Measurements from ENCODE around the gene MXD1. TPM values are rescaled to one million over a fixed set of nuclear protein-coding genes. Genes with fewer than 3 reads are reported as not detected.
A peak's percentile ranks its signal among the peaks of the same experiment; 100 is the strongest.

MXD1 gene
- total and polyA plus RNA-seq, 2 of the 4 experiments (the other 2 are of a cell fraction): 2.0 to 3.7 TPM

DNA sequence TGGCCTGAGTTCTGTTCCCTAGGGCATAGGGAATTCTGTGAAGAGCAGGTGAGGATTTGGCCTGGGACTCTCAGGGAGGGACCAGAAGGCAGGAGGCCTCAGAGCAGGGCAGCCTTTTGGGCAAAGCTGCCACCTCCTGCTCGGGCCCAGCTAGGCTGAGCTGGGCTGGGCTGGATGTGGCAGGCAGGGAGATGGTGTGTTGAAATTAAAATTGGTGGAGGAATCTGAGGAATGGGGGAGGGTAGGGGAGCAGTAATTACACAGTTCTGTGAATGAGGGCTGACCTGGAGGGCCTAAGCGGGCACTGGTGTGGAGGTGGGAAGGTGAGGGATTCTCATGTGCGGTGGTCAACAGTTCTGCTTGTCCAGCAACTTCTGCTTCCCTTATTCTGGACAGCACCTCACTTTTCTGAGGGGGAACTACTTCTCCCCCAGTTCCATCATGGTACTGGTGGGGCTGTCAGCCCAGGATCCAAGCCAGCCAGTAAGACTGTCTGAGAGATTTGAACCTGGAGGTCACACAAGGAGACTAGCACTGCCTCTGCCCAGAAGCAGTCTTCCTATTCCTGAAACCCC lies 68.6 kb downstream of the MXD1 start:
- Histone ChIP-seq H4K20me1 (ENCODE audit: insufficient read depth, low read length) (no peaks in the 10 kb centered on the region), H3K9me3 (ENCODE audit: control insufficient read depth, insufficient read depth, low read length) (no peaks in the 10 kb centered on the region), H2AK5ac (ENCODE audit: low read depth, low read length) (no peak overlapping the region; the same call in 1 of the 2 replicates), H2BK20ac (ENCODE audit: low read depth, low read length) (0 out of 2 replicates have a peak overlapping the region, but pooled peaks have one; percentile 14), H2BK120ac (ENCODE audit: low read depth, low read length) (no peak overlapping the region), H3K79me1 (ENCODE audit: low read depth in 1 of 2, low read length in 2 of 2) (no peaks in the 10 kb centered on the region), H4K91ac (ENCODE audit: insufficient read depth, low read depth, low read length) (0 out of 2 replicates have a peak overlapping the region, but pooled peaks have one; percentile 22), H3K36me3 (ENCODE audit: control insufficient read depth, insufficient read depth, low read length) (no peaks in the 10 kb centered on the region), H2AK9ac (replicated peaks; ENCODE audit: low read depth, low read length, poor library complexity) (no peak overlapping the region), H3K56ac (ENCODE audit: extremely low read depth, insufficient read depth, low read length) (no peak overlapping the region), H3K4me2 (ENCODE audit: low read depth, low read length) (no peak overlapping the region), H3K27ac (ENCODE audit: insufficient read depth, low read length) (no peak overlapping the region), H2AFZ (replicated peaks; ENCODE audit: low read length, poor library complexity) (no peak overlapping the region), H4K8ac (ENCODE audit: low read depth in 2 of 2, low read length in 2 of 2) (no peak overlapping the region), H3K18ac (ENCODE audit: low read depth, low read length) (no peak overlapping the region), H3K27me3 (ENCODE audit: control insufficient read depth, insufficient read depth, low read length) (no peaks in the 10 kb centered on the region), H3K23ac (ENCODE audit: low read depth, low read length) (no peak overlapping the region), H3K4me1 (ENCODE audit: control insufficient read depth, insufficient read depth, low read length) (peaks cover 2% of the 10 kb centered on the region; the same call in 1 of the 2 replicates), H3K9ac (ENCODE audit: low read depth, low read length) (no peak overlapping the region), H3K4ac (ENCODE audit: low read depth, low read length) (no peak overlapping the region), H3K9me1 (ENCODE audit: insufficient read depth, low read length) (peaks cover 8% of the 10 kb centered on the region; the same call in 1 of the 2 replicates), H3K14ac (replicated peaks; ENCODE audit: low read depth, low read length) (no peak overlapping the region), H3K4me3 (ENCODE audit: insufficient read depth, low read depth, low read length) (no peak overlapping the region), H2BK15ac (ENCODE audit: low read depth, low read length) (no peak overlapping the region), H2BK5ac (ENCODE audit: low read depth, low read length, poor library complexity, severe bottlenecking) (no peak overlapping the region), H4K5ac (ENCODE audit: low read depth, low read length) (no peak overlapping the region)
- intact Hi-C loops (cut with micrococcal nuclease): no loop called here
- CTCF ChIA-PET: no interaction called here
- DNase-seq: no peak
- ATAC-seq (ENCODE audit: low read depth): no peak; the same call in 1 of the 2 replicates
- no TSS peak for BruUV-seq (replicated peaks)
- no peak for TF ChIP-seq FOS (IDR thresholded peaks at IDR 0.05; ENCODE audit: low read depth, low read length)
- TF ChIP-seq CEBPB (IDR thresholded peaks at IDR 0.05; ENCODE audit: low read depth, low read length): no peak
- no peak for TF ChIP-seq CHD1 (IDR thresholded peaks at IDR 0.05; ENCODE audit: low read depth, low read length)
- no peak for TF ChIP-seq RCOR1 (IDR thresholded peaks at IDR 0.05; ENCODE audit: insufficient replicate concordance, low read length)
- TF ChIP-seq MAZ (IDR thresholded peaks at IDR 0.05; ENCODE audit: borderline replicate concordance, low read depth, low read length): no peak
- TF ChIP-seq MAFK (IDR thresholded peaks at IDR 0.05; ENCODE audit: low read depth, low read length): no peak
- TF ChIP-seq, protein P1, sequence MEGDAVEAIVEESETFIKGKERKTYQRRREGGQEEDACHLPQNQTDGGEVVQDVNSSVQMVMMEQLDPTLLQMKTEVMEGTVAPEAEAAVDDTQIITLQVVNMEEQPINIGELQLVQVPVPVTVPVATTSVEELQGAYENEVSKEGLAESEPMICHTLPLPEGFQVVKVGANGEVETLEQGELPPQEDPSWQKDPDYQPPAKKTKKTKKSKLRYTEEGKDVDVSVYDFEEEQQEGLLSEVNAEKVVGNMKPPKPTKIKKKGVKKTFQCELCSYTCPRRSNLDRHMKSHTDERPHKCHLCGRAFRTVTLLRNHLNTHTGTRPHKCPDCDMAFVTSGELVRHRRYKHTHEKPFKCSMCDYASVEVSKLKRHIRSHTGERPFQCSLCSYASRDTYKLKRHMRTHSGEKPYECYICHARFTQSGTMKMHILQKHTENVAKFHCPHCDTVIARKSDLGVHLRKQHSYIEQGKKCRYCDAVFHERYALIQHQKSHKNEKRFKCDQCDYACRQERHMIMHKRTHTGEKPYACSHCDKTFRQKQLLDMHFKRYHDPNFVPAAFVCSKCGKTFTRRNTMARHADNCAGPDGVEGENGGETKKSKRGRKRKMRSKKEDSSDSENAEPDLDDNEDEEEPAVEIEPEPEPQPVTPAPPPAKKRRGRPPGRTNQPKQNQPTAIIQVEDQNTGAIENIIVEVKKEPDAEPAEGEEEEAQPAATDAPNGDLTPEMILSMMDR (conservative IDR thresholded peaks at IDR 0.05; ENCODE audit: low read depth, low read length): no peak
- TF ChIP-seq POLR2A (IDR thresholded peaks at IDR 0.05; ENCODE audit: low read depth, low read length): no peak
- TF ChIP-seq, protein P2, sequence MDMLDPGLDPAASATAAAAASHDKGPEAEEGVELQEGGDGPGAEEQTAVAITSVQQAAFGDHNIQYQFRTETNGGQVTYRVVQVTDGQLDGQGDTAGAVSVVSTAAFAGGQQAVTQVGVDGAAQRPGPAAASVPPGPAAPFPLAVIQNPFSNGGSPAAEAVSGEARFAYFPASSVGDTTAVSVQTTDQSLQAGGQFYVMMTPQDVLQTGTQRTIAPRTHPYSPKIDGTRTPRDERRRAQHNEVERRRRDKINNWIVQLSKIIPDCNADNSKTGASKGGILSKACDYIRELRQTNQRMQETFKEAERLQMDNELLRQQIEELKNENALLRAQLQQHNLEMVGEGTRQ (IDR thresholded peaks at IDR 0.05; ENCODE audit: low read depth, low read length): no peak
- no peak for TF ChIP-seq NFE2L2 (IDR thresholded peaks at IDR 0.05; ENCODE audit: low read depth, low read length)
- no peak for TF ChIP-seq SMC3 (IDR thresholded peaks at IDR 0.05; ENCODE audit: low read depth, low read length)
- no peak for TF ChIP-seq RFX5 (IDR thresholded peaks at IDR 0.05; ENCODE audit: low read depth, low read length)
- TF ChIP-seq MXI1 (IDR thresholded peaks at IDR 0.05; ENCODE audit: borderline replicate concordance, low read depth, low read length): no peak
- TF ChIP-seq, protein P3, sequence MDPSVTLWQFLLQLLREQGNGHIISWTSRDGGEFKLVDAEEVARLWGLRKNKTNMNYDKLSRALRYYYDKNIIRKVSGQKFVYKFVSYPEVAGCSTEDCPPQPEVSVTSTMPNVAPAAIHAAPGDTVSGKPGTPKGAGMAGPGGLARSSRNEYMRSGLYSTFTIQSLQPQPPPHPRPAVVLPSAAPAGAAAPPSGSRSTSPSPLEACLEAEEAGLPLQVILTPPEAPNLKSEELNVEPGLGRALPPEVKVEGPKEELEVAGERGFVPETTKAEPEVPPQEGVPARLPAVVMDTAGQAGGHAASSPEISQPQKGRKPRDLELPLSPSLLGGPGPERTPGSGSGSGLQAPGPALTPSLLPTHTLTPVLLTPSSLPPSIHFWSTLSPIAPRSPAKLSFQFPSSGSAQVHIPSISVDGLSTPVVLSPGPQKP (IDR thresholded peaks at IDR 0.05; ENCODE audit: borderline replicate concordance, low read depth, low read length): no peak
- dilution Hi-C loops (cut with HindIII; ENCODE audit: low sequenced_read_pairs, unreplicated experiment): no loop called here
- POLR2A ChIA-PET (ENCODE audit: unreplicated experiment): no interaction called here
- WGBS, 2 experiments (ENCODE audit: extremely low coverage in 2 of 2, insufficient read length in 1 of 2): no CpG with 5 or more reads among the region's 3 CpGs
- in situ Hi-C loops (cut with MboI; ENCODE audit: low sequenced_read_pairs): no loop called here
